ENCODE results near the gene CLCF1. TPM values are rescaled to one million over a fixed set of nuclear protein-coding genes. Genes with fewer than 3 reads are reported as not detected.

CLCF1 gene
- total and polyA plus RNA-seq, 2 donors (not counting 3 experiments of a cell fraction or from before 2014, with no cell fraction given): 5.8 to 6.5 TPM

- dilution Hi-C loops (cut with MboI; ENCODE audit: extremely low pct_ligation_motif_present, low sequenced_read_pairs) (no loop called here), intact Hi-C loops (cut with micrococcal nuclease) (no loop called here)
- no peak for FAIRE-seq
- CTCF ChIA-PET: interaction anchor here (0.9 to 1.4 kb wide), 2 partner anchors 14 to 17 kb away, joined by 3 to 4 read pairs; no protein-coding TSS in a partner anchor
- Histone ChIP-seq H3K36me3 (ENCODE audit: control insufficient read depth in 2 of 2, extremely low read depth in 1 of 2, insufficient read depth in 2 of 2, low read length in 2 of 2) (no peaks in the 10 kb centered on the region), H4K20me1 (replicated peaks; ENCODE audit: control insufficient read depth, extremely low read depth, insufficient read depth, low read length) (no peaks in the 10 kb centered on the region), H3K4me1 (ENCODE audit: control insufficient read depth, extremely low read depth, insufficient read depth, low read length) (peaks cover 17% of the 10 kb centered on the region), H3K9me1 (replicated peaks; ENCODE audit: control insufficient read depth, extremely low read depth, insufficient read depth, low read length) (no peaks in the 10 kb centered on the region), H3K27me3 (ENCODE audit: control insufficient read depth in 2 of 2, insufficient read depth in 2 of 2, low read length in 2 of 2) (no peaks in the 10 kb centered on the region), H3K79me2 (ENCODE audit: control insufficient read depth, insufficient read depth, low read length) (peaks cover under 1% of the 10 kb centered on the region), H3K9me3 (replicated peaks; ENCODE audit: control insufficient read depth, insufficient read depth, low read length) (no peaks in the 10 kb centered on the region), H3K9ac (replicated peaks; ENCODE audit: extremely low read depth, insufficient read depth, low read length) (no peak overlapping the region), H3K4me3 (replicated peaks in 1 of 3; ENCODE audit: insufficient read depth in 1 of 3, low read depth in 1 of 3, low read length in 3 of 3) (no peak overlapping the region), H3K27ac (ENCODE audit: insufficient read depth, low read depth, low read length) (no peak overlapping the region), H3K4me2 (ENCODE audit: insufficient read depth, low read length) (no peak overlapping the region), H2AFZ (ENCODE audit: low read depth, low read length) (no peak overlapping the region)
- POLR2A ChIA-PET: no interaction called here
- no peak for TF ChIP-seq POLR2A (IDR thresholded peaks at IDR 0.05; ENCODE audit: low read depth, low read length)
- TF ChIP-seq MYC (IDR thresholded peaks at IDR 0.05; ENCODE audit: low read depth, low read length): no peak
- TF ChIP-seq FOS (IDR thresholded peaks at IDR 0.05; ENCODE audit: borderline replicate concordance, insufficient read depth, low read length): no peak
- TF ChIP-seq CTCF (IDR thresholded peaks at IDR 0.05; ENCODE audit: extremely low read depth in 1 of 2, insufficient read depth in 1 of 2, low read depth in 1 of 2, low read length in 2 of 2): no peak
- no peak for TF ChIP-seq GATA2 (IDR thresholded peaks at IDR 0.05; ENCODE audit: insufficient read depth, insufficient read length, low read depth, low read length)
- TF ChIP-seq JUN (IDR thresholded peaks at IDR 0.05; ENCODE audit: borderline replicate concordance, insufficient read depth, insufficient read length, low read depth): no peak
- TF ChIP-seq MAX (IDR thresholded peaks at IDR 0.05; ENCODE audit: insufficient read depth, insufficient read length): no peak
- TF ChIP-seq POLR2AphosphoS5 (IDR thresholded peaks at IDR 0.05; ENCODE audit: insufficient read depth, low read depth, low read length): no peak
- no peak for TF ChIP-seq EZH2 (IDR thresholded peaks at IDR 0.05; ENCODE audit: borderline replicate concordance, low read depth, low read length, severe bottlenecking)
- no peak for DNase-seq (ENCODE audit: low read depth, low spot score)
- BruUV-seq (replicated peaks): no TSS peak
Measured at GRCh38 chr11:67365736-67366444, 7.5 kb downstream of the CLCF1 start.

All from endothelial cell of umbilical vein (primary cell).